ENCODE measurements around the gene ANO4. TPM values are rescaled to one million over a fixed set of nuclear protein-coding genes. Genes with fewer than 3 reads are reported as not detected.

Gene ANO4
- total RNA-seq, 1 donor from 2014 or later = not detected

DNA sequence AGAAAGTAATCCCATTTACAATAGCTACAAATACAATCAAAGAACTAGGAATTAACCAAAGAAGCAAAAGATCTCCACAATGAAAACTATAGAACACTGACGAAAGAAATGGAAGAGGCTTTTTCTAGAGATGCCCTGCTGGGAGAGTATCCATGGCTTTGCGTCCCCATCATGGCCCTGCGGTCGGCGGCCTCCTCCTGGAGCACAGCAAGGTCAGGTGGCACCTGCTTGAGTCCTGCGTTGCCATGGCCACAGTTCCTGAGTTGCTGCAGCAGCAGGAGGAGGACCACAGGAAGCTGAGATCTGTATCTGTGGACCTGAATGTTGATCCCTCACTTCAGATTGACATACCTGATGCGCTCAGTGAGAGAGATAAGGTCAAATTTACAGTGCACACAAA lies 271.9 kb downstream of the ANO4 start:
- Mint-ChIP-seq H3K27me3 (no peaks in the 10 kb centered on the region), H3K9me3 (peaks cover 2% of the 10 kb centered on the region)
- CTCF ChIA-PET = no interaction called here

DNA sequence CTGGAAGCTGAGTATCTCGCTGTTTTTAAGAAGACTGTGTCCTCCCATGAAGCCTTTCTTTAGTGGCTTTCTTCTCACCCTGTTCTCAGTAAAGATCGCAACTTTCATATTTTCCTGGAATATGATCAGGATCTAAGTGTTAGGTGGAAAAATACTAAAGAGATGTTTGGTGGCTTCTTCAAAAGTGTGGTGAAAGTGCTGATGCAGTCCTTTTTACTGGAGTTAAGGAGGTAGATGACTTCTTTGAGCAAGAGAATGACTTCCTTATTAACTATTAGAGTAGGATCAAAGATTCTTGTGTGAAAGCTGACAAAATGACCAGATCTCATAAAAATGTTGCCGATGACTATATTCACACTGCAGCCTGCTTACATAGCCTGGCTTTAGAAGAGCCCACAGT lies 273.8 kb downstream of the ANO4 start:
- no peak for ATAC-seq (ENCODE audit: low read depth)
- H3K4me3 Mint-ChIP-seq = no peak overlapping the region
- no peak overlapping the region for H3K27ac Mint-ChIP-seq
- peaks cover 8% of the 10 kb centered on the region for H3K9me3 Mint-ChIP-seq
- H3K36me3 Mint-ChIP-seq (ENCODE audit: low read depth) = no peaks in the 10 kb centered on the region
- CTCF ChIA-PET = no interaction called here
- no peak for TF ChIP-seq CTCF (IDR thresholded peaks at IDR 0.05)
- intact Hi-C loops (cut with micrococcal nuclease) = no loop called here
- POLR2A ChIA-PET = no interaction called here
- H3K4me1 Mint-ChIP-seq = no peaks in the 10 kb centered on the region
- no peak for DNase-seq
- no peaks in the 10 kb centered on the region for H3K27me3 Mint-ChIP-seq

More for the DNA sequence above, 271.9 kb downstream of the ANO4 start:
- POLR2A ChIA-PET = no interaction called here
- H3K4me1 Mint-ChIP-seq = no peaks in the 10 kb centered on the region
- no peaks in the 10 kb centered on the region for H3K36me3 Mint-ChIP-seq (ENCODE audit: low read depth)
- TF ChIP-seq CTCF (IDR thresholded peaks at IDR 0.05) = no peak
- DNase-seq (no peak), ATAC-seq (ENCODE audit: low read depth) (no peak)
- intact Hi-C loops (cut with micrococcal nuclease) = no loop called here
- no peak overlapping the region for H3K4me3 Mint-ChIP-seq
- no peak overlapping the region for H3K27ac Mint-ChIP-seq

DNA sequence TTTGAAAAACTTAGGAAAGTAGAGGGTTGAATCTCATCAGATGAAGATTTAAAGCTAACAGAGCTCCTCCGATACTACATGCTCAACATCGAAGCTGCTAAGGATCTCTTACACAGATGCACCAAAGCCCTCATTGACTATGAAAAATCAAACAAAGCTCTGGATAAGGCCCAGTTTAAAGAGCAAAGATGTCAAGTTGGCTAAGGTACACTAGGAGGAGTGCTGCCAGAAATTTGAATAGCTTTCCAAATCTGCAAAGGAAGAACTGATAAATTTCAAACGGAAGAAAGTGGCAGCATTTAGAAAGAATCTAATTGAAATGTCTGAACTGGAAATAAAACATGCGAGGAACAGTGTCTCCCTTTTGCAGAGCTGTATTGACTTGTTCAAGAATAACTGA lies 274.3 kb downstream of the ANO4 start:
- DNase-seq = no peak
- no peak overlapping the region for H3K4me3 Mint-ChIP-seq
- no peak for ATAC-seq (ENCODE audit: low read depth)
- CTCF ChIA-PET = no interaction called here
- H3K4me1 Mint-ChIP-seq = no peaks in the 10 kb centered on the region
- H3K27ac Mint-ChIP-seq = no peak overlapping the region
- POLR2A ChIA-PET = no interaction called here
- peaks cover 8% of the 10 kb centered on the region for H3K9me3 Mint-ChIP-seq
- no peaks in the 10 kb centered on the region for H3K36me3 Mint-ChIP-seq (ENCODE audit: low read depth)
- TF ChIP-seq CTCF (IDR thresholded peaks at IDR 0.05) = no peak
- no peaks in the 10 kb centered on the region for H3K27me3 Mint-ChIP-seq
- intact Hi-C loops (cut with micrococcal nuclease) = no loop called here

DNA sequence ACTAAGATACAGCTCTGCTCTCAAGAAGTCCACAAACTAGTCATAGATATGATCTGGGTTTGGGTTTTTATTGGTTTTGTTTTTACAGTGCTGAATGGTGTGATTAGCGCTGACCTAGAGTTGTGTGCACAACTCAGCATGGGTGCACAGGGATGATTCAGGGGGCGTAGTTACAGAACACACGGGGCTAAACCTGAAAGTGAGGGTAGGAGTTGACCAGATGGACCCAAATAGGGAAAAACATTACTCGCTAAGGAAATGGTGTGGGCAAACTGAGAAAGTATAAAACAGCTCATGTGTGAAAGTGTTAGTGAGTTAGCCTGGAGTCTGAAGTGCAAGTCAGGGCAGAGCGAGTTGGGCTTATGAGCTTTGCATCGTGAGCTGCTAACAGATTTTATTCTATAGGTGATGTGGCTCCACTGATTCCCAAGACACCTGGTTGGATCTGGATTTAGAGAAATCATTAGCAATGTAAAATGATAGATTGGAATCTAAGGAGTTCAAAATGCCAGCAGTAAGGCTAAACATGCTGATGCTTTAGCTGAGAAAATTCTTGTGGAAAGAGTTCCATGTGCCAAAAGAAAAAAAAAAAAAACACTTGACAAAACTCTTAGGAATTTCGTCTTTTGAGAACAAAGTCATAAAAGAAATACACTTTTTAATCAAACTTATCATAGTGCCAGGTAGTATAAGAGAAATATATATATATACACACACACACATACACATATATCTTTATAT lies 280.5 kb downstream of the ANO4 start:
- intact Hi-C loops (cut with micrococcal nuclease) = no loop called here
- H3K4me1 Mint-ChIP-seq = no peaks in the 10 kb centered on the region
- H3K36me3 Mint-ChIP-seq (ENCODE audit: low read depth) = no peaks in the 10 kb centered on the region
- DNase-seq (no peak), ATAC-seq (ENCODE audit: low read depth) (no peak)
- H3K27me3 Mint-ChIP-seq = no peaks in the 10 kb centered on the region
- ChIA-PET CTCF (no interaction called here), POLR2A (no interaction called here)
- H3K9me3 Mint-ChIP-seq = peaks cover 8% of the 10 kb centered on the region
- no peak overlapping the region for H3K4me3 Mint-ChIP-seq
- no peak overlapping the region for H3K27ac Mint-ChIP-seq
- no peak for TF ChIP-seq CTCF (IDR thresholded peaks at IDR 0.05)

GRCh38 chr12:101076921-101077320 lies 282.3 kb downstream of the ANO4 start:
- H3K4me1 Mint-ChIP-seq = no peaks in the 10 kb centered on the region
- ChIA-PET CTCF (no interaction called here), POLR2A (no interaction called here)
- no peak overlapping the region for H3K27ac Mint-ChIP-seq
- intact Hi-C loops (cut with micrococcal nuclease) = no loop called here
- no peak for TF ChIP-seq CTCF (IDR thresholded peaks at IDR 0.05)
- H3K27me3 Mint-ChIP-seq = no peaks in the 10 kb centered on the region
- H3K4me3 Mint-ChIP-seq = no peak overlapping the region
- H3K36me3 Mint-ChIP-seq (ENCODE audit: low read depth) = no peaks in the 10 kb centered on the region
- H3K9me3 Mint-ChIP-seq = peaks cover 4% of the 10 kb centered on the region
- DNase-seq (no peak), ATAC-seq (ENCODE audit: low read depth) (no peak)

Measured in activated B cell treated with CpG ODN at 0.5 μM for 24 hours (primary cell).